ENCODE data around the gene PALB2. TPM values are rescaled to one million over a fixed set of nuclear protein-coding genes. Genes with fewer than 3 reads are reported as not detected.
A peak's percentile ranks its signal among the peaks of the same experiment; 100 is the strongest.

PALB2 gene
- polyA plus RNA-seq (2013, experiment 1 of 2): 17.5 TPM
- polyA plus RNA-seq (2013, experiment 2 of 2): 19.2 TPM

- Histone ChIP-seq H2AFZ (ENCODE audit: low read length) (peak within 1 kb of the TSS; percentile 96), H3K27me3 (ENCODE audit: control insufficient read depth in 3 of 3, insufficient read depth in 3 of 3, low read depth in 1 of 3, low read length in 3 of 3) (no peaks in the 10 kb centered on the region), H3K27ac (replicated peaks; ENCODE audit: low read length) (peak within 1 kb of the TSS; percentile 54), H2BK12ac (ENCODE audit: low read length) (no peak within 1 kb of the TSS), H3K4me2 (ENCODE audit: insufficient read depth, low read length, poor library complexity, severe bottlenecking) (peak within 1 kb of the TSS; percentile 83), H3K4me3 (ENCODE audit: low read length in 2 of 2) (peak within 1 kb of the TSS; percentile 87 to 98), H2BK5ac (ENCODE audit: low read length) (peak within 1 kb of the TSS; percentile 63), H3K14ac (ENCODE audit: low read length) (peak within 1 kb of the TSS; percentile 75), H3K4me1 (ENCODE audit: control insufficient read depth in 2 of 2, insufficient read depth in 1 of 2, low read depth in 1 of 2, low read length in 2 of 2) (peaks cover 7 to 9% of the 10 kb centered on the region in 2 donors), H4K91ac (ENCODE audit: low read depth, low read length, poor library complexity) (no peak within 1 kb of the TSS), H2AK5ac (ENCODE audit: low read depth, low read length) (peak within 1 kb of the TSS; percentile 83), H3K79me1 (ENCODE audit: low read depth, low read length) (peaks cover 8% of the 10 kb centered on the region), H3K4ac (ENCODE audit: low read length) (no peak within 1 kb of the TSS), H3K9ac (ENCODE audit: low read depth, low read length, poor library complexity) (peak within 1 kb of the TSS; percentile 97), H2BK120ac (ENCODE audit: low read depth, low read length) (peak within 1 kb of the TSS; percentile 69), H3K36me3 (replicated peaks in 1 of 2; ENCODE audit: control insufficient read depth in 2 of 2, insufficient read depth in 2 of 2, low read length in 2 of 2) (peaks cover 4 to 58% of the 10 kb centered on the region in 2 donors), H4K8ac (ENCODE audit: low read depth, low read length) (peak within 1 kb of the TSS; percentile 76), H3K18ac (ENCODE audit: low read length) (peak within 1 kb of the TSS; percentile 95), H2BK15ac (ENCODE audit: low read length) (no peak within 1 kb of the TSS), H3K23ac (ENCODE audit: low read depth, low read length, poor library complexity) (peak within 1 kb of the TSS; percentile 87), H3K9me3 (replicated peaks in 1 of 2; ENCODE audit: control insufficient read depth in 2 of 2, insufficient read depth in 1 of 2, low read depth in 1 of 2, low read length in 2 of 2) (no peaks in the 10 kb centered on the region)
- DNase-seq (ENCODE audit: low spot score): peak; percentile 89
- WGBS, 2 donors (ENCODE audit: extremely low coverage in 2 of 2, insufficient read length in 2 of 2, insufficient replicate concordance in 1 of 2): no CpG with 5 or more reads among the region's 64 CpGs
Measured at GRCh38 chr16:23640931-23641765, at the start of gene PALB2, which contains the start of gene DCTN5. Gene PALB2, minus strand, starts transcription at chr16:23641310. Its CDS starts 153 bp downstream, at chr16:23641157. Gene DCTN5, plus strand, starts transcription at chr16:23641466. Its CDS starts 77 bp downstream, at chr16:23641543.

- H2BK12ac ChIP-seq (ENCODE audit: low read length): peak overlapping the region; percentile 41
Measured at GRCh38 chr16:23689442-23690187, 48.5 kb upstream of the PALB2 start.

GRCh38 chr16:23687034-23687808, 46.1 kb upstream of the PALB2 start:
- Histone ChIP-seq H3K9me3 (replicated peaks in 1 of 2; ENCODE audit: control insufficient read depth in 2 of 2, insufficient read depth in 1 of 2, low read depth in 1 of 2, low read length in 2 of 2) (no peaks in the 10 kb centered on the region), H3K4me2 (ENCODE audit: insufficient read depth, low read length, poor library complexity, severe bottlenecking) (no peak overlapping the region), H3K27me3 (ENCODE audit: control insufficient read depth in 3 of 3, insufficient read depth in 3 of 3, low read depth in 1 of 3, low read length in 3 of 3) (no peaks in the 10 kb centered on the region), H3K4ac (ENCODE audit: low read length) (no peak overlapping the region), H3K9ac (ENCODE audit: low read depth, low read length, poor library complexity) (no peak overlapping the region), H2BK5ac (ENCODE audit: low read length) (no peak overlapping the region), H3K27ac (replicated peaks; ENCODE audit: low read length) (no peak overlapping the region), H3K79me1 (ENCODE audit: low read depth, low read length) (peaks cover 8% of the 10 kb centered on the region), H3K23ac (ENCODE audit: low read depth, low read length, poor library complexity) (peak overlapping the region; percentile 9), H3K18ac (ENCODE audit: low read length) (no peak overlapping the region), H3K4me3 (ENCODE audit: low read length in 2 of 2) (no peak overlapping the region), H2AFZ (ENCODE audit: low read length) (no peak overlapping the region), H4K91ac (ENCODE audit: low read depth, low read length, poor library complexity) (no peak overlapping the region), H2AK5ac (ENCODE audit: low read depth, low read length) (no peak overlapping the region), H2BK120ac (ENCODE audit: low read depth, low read length) (no peak overlapping the region), H2BK12ac (ENCODE audit: low read length) (no peak overlapping the region), H3K14ac (ENCODE audit: low read length) (no peak overlapping the region), H3K36me3 (replicated peaks in 1 of 2; ENCODE audit: control insufficient read depth in 2 of 2, insufficient read depth in 2 of 2, low read length in 2 of 2) (peaks cover 59 to 99% of the 10 kb centered on the region in 2 donors), H4K8ac (ENCODE audit: low read depth, low read length) (no peak overlapping the region), H2BK15ac (ENCODE audit: low read length) (no peak overlapping the region), H3K4me1 (ENCODE audit: control insufficient read depth in 2 of 2, insufficient read depth in 1 of 2, low read depth in 1 of 2, low read length in 2 of 2) (no peaks in the 10 kb centered on the region)
- no peak for DNase-seq (ENCODE audit: low spot score)
- no CpG with 5 or more reads among the region's 16 CpGs for WGBS, 2 donors (ENCODE audit: extremely low coverage in 2 of 2, insufficient read length in 2 of 2, insufficient replicate concordance in 1 of 2)

More at GRCh38 chr16:23689442-23690187, 48.5 kb upstream of the PALB2 start:
- peak overlapping the region; percentile 39 for H2BK5ac ChIP-seq (ENCODE audit: low read length)
- no peak overlapping the region for H3K27ac ChIP-seq (replicated peaks; ENCODE audit: low read length)
- H4K8ac ChIP-seq (ENCODE audit: low read depth, low read length): no peak overlapping the region
- WGBS, 2 donors (ENCODE audit: extremely low coverage in 2 of 2, insufficient read length in 2 of 2, insufficient replicate concordance in 1 of 2): no CpG with 5 or more reads among the region's 36 CpGs
- H3K4me3 ChIP-seq (ENCODE audit: low read length in 2 of 2): no peak overlapping the region
- no peak overlapping the region for H2AK5ac ChIP-seq (ENCODE audit: low read depth, low read length)
- no peak overlapping the region for H3K4ac ChIP-seq (ENCODE audit: low read length)
- no peak overlapping the region for H3K23ac ChIP-seq (ENCODE audit: low read depth, low read length, poor library complexity)
- no peaks in the 10 kb centered on the region for H3K9me3 ChIP-seq (replicated peaks in 1 of 2; ENCODE audit: control insufficient read depth in 2 of 2, insufficient read depth in 1 of 2, low read depth in 1 of 2, low read length in 2 of 2)
- H2AFZ ChIP-seq (ENCODE audit: low read length): no peak overlapping the region
- no peak overlapping the region for H3K4me2 ChIP-seq (ENCODE audit: insufficient read depth, low read length, poor library complexity, severe bottlenecking)
- H3K9ac ChIP-seq (ENCODE audit: low read depth, low read length, poor library complexity): no peak overlapping the region
- no peaks in the 10 kb centered on the region for H3K27me3 ChIP-seq (ENCODE audit: control insufficient read depth in 3 of 3, insufficient read depth in 3 of 3, low read depth in 1 of 3, low read length in 3 of 3)
- H3K79me1 ChIP-seq (ENCODE audit: low read depth, low read length): peaks cover 8% of the 10 kb centered on the region
- H2BK15ac ChIP-seq (ENCODE audit: low read length): no peak overlapping the region
- no peak overlapping the region for H2BK120ac ChIP-seq (ENCODE audit: low read depth, low read length)
- H3K4me1 ChIP-seq (ENCODE audit: control insufficient read depth in 2 of 2, insufficient read depth in 1 of 2, low read depth in 1 of 2, low read length in 2 of 2): peaks cover 0 to 8% of the 10 kb centered on the region in 2 donors
- peaks cover 50 to 79% of the 10 kb centered on the region in 2 donors for H3K36me3 ChIP-seq (replicated peaks in 1 of 2; ENCODE audit: control insufficient read depth in 2 of 2, insufficient read depth in 2 of 2, low read length in 2 of 2)
- H3K14ac ChIP-seq (ENCODE audit: low read length): no peak overlapping the region
- H4K91ac ChIP-seq (ENCODE audit: low read depth, low read length, poor library complexity): no peak overlapping the region
- DNase-seq (ENCODE audit: low spot score): no peak
- H3K18ac ChIP-seq (ENCODE audit: low read length): no peak overlapping the region
